HEK293 (cell line): Measurements from ENCODE around the gene WDPCP.

Source experiments
- CTCF ChIA-PET: fragments of 350-600 bp; formaldehyde crosslinking; extraction: SDS; loops from one replicate; lab custom pipeline; 2021; ENCODE audit warnings: antibody characterized with exemption; lab: Yijun Ruan, JAX
- POLR2A ChIA-PET: fragments of 300-600 bp; formaldehyde crosslinking; extraction: SDS; loops from one replicate; lab custom pipeline; 2020; ENCODE audit warnings: antibody characterized with exemption, inconsistent platforms; lab: Yijun Ruan, JAX
- H3K27ac ChIP-seq: fragments of 200-500 bp; sonication (Bioruptor generic); 2 replicates; pipeline ENCODE4 v1.5.1; 2014; ENCODE audit warnings: low read depth, low read length, control low read depth, inconsistent platforms; ENCODE audit errors: extremely low read depth
- H3K36me3 ChIP-seq, 2 experiments: fragments of 200-500 bp in 1 of 2; sonication (Bioruptor generic) in 1 of 2; 1 replicate in 1 of 2; 2 replicates in 1 of 2; pipeline ENCODE4 v1.5.1; 2014 to 2017; ENCODE audit warnings: inconsistent platforms in 2 of 2, low read length in 2 of 2; ENCODE audit not compliant: control insufficient read depth in 2 of 2, insufficient read depth in 1 of 2
- H3K4me1 ChIP-seq: fragments of 200-500 bp; sonication (Bioruptor generic); 2 replicates; pipeline ENCODE4 v1.5.1; 2014; ENCODE audit warnings: mild to moderate bottlenecking, low read length, inconsistent platforms; ENCODE audit not compliant: control insufficient read depth, insufficient read depth
- H3K4me3 ChIP-seq: 2 replicates; pipeline ENCODE4 v1.5.1; 2011; ENCODE audit warnings: low read depth, mild to moderate bottlenecking, control low read depth, low read length, moderate library complexity
- H3K9me3 ChIP-seq: fragments of 200-500 bp; sonication (Bioruptor generic); 2 replicates; pipeline ENCODE4 v1.5.1; 2014; ENCODE audit warnings: low read depth, low read length, inconsistent platforms; ENCODE audit not compliant: control insufficient read depth, insufficient read depth
- HOXC10 ChIP-seq: sonication (generic); formaldehyde crosslinking; IDR thresholded peaks from 2 replicates; pipeline ENCODE4 v1.8.1; 2023; ENCODE audit warnings: mild to moderate bottlenecking, missing genetic modification reagents
- IKZF3 ChIP-seq: fragments of 450-650 bp; IDR thresholded peaks from 2 replicates; pipeline ENCODE4 v1.5.0; 2018; ENCODE audit warnings: missing biosample characterization, mild to moderate bottlenecking, missing genetic modification characterization, moderate library complexity
- KLF9 ChIP-seq: fragments of 450-650 bp; formaldehyde crosslinking; IDR thresholded peaks from 2 replicates; pipeline ENCODE4 v1.5.1; 2016; ENCODE audit warnings: missing biosample characterization, missing genetic modification characterization, low read depth
- OVOL3 ChIP-seq: fragments of 450-650 bp; formaldehyde crosslinking; IDR thresholded peaks from 2 replicates; pipeline ENCODE4 v1.5.1; 2016; ENCODE audit warnings: missing biosample characterization, missing genetic modification characterization
- SALL2 ChIP-seq: fragments of 450-650 bp; formaldehyde crosslinking; IDR thresholded peaks from 2 replicates; pipeline ENCODE4 v1.5.0; 2017; ENCODE audit warnings: missing biosample characterization, mild to moderate bottlenecking, missing genetic modification characterization, borderline replicate concordance
- ZBTB21 ChIP-seq: fragments of 450-650 bp; formaldehyde crosslinking; IDR thresholded peaks from 2 replicates; pipeline ENCODE4 v1.5.1; 2017; ENCODE audit warnings: missing biosample characterization, missing genetic modification characterization
- ZNF140 ChIP-seq: fragments of 450-650 bp; formaldehyde crosslinking; IDR thresholded peaks from 2 replicates; pipeline ENCODE4 v1.5.1; 2016; ENCODE audit warnings: missing biosample characterization, missing genetic modification characterization
- ZNF175 ChIP-seq: fragments of 450-650 bp; formaldehyde crosslinking; IDR thresholded peaks from 2 replicates; pipeline ENCODE4 v1.5.1; 2016; ENCODE audit warnings: missing biosample characterization, missing genetic modification characterization
- ZNF223 ChIP-seq: fragments of 450-650 bp; formaldehyde crosslinking; IDR thresholded peaks from 2 replicates; pipeline ENCODE4 v1.5.1; 2016; ENCODE audit warnings: missing biosample characterization, missing genetic modification characterization
- ZNF266 ChIP-seq: fragments of 450-650 bp; formaldehyde crosslinking; IDR thresholded peaks from 2 replicates; pipeline ENCODE4 v1.5.1; 2016; ENCODE audit warnings: missing biosample characterization, missing genetic modification characterization, low read depth
- ZNF37A ChIP-seq: fragments of 450-650 bp; IDR thresholded peaks from 2 replicates; pipeline ENCODE4 v1.5.1; 2018; ENCODE audit warnings: missing biosample characterization, missing genetic modification characterization
- ZNF48 ChIP-seq: fragments of 450-650 bp; formaldehyde crosslinking; IDR thresholded peaks from 2 replicates; pipeline ENCODE4 v1.5.1; 2016; ENCODE audit warnings: missing biosample characterization, missing genetic modification characterization
- ZNF571 ChIP-seq: fragments of 450-650 bp; formaldehyde crosslinking; IDR thresholded peaks from 2 replicates; pipeline ENCODE4 v1.5.0; 2017; ENCODE audit warnings: missing biosample characterization, missing genetic modification characterization
- ZNF596 ChIP-seq: fragments of 450-650 bp; IDR thresholded peaks from 2 replicates; pipeline ENCODE4 v1.5.0; 2018; ENCODE audit warnings: missing biosample characterization, mild to moderate bottlenecking, missing genetic modification characterization, moderate library complexity
- ZNF623 ChIP-seq: fragments of 450-650 bp; formaldehyde crosslinking; IDR thresholded peaks from 2 replicates; pipeline ENCODE4 v1.5.1; 2016; ENCODE audit warnings: missing biosample characterization, missing genetic modification characterization
- ZNF654 ChIP-seq: fragments of 450-650 bp; formaldehyde crosslinking; IDR thresholded peaks from 2 replicates; pipeline ENCODE4 v1.5.1; 2016; ENCODE audit warnings: low read depth, missing biosample characterization, missing genetic modification characterization
- ZNF670 ChIP-seq: fragments of 450-650 bp; formaldehyde crosslinking; IDR thresholded peaks from 2 replicates; pipeline ENCODE4 v1.5.1; 2016; ENCODE audit warnings: missing biosample characterization, missing genetic modification characterization, low read depth
- ZNF776 ChIP-seq: fragments of 450-650 bp; formaldehyde crosslinking; IDR thresholded peaks from 2 replicates; pipeline ENCODE4 v1.5.0; 2017; ENCODE audit warnings: missing biosample characterization, missing genetic modification characterization, borderline replicate concordance
- ZNF791 ChIP-seq: fragments of 450-650 bp; formaldehyde crosslinking; IDR thresholded peaks from 2 replicates; pipeline ENCODE4 v1.5.1; 2016; ENCODE audit warnings: missing biosample characterization, missing genetic modification characterization
- ZNF843 ChIP-seq: fragments of 450-650 bp; formaldehyde crosslinking; IDR thresholded peaks from 2 replicates; pipeline ENCODE4 v1.5.1; 2016; ENCODE audit warnings: missing biosample characterization, missing genetic modification characterization
- ZSCAN30 ChIP-seq: fragments of 450-650 bp; IDR thresholded peaks from 2 replicates; pipeline ENCODE4 v1.5.1; 2018; ENCODE audit warnings: missing biosample characterization, mild to moderate bottlenecking, missing genetic modification characterization, moderate library complexity
- TF ChIP-seq, protein P1 (sequence below): fragments of 450-650 bp; formaldehyde crosslinking; IDR thresholded peaks from 2 replicates; pipeline ENCODE4 v1.5.1; 2016; ENCODE audit warnings: missing biosample characterization, missing genetic modification characterization
- TF ChIP-seq, protein P2 (sequence below): fragments of 450-650 bp; formaldehyde crosslinking; IDR thresholded peaks from 2 replicates; pipeline ENCODE4 v1.5.1; 2017; ENCODE audit warnings: missing biosample characterization, missing genetic modification characterization
- TF ChIP-seq, protein P3 (sequence below): fragments of 450-650 bp; formaldehyde crosslinking; IDR thresholded peaks from 2 replicates; pipeline ENCODE4 v1.5.1; 2016; ENCODE audit warnings: missing biosample characterization, missing genetic modification characterization
- TF ChIP-seq, protein P4 (sequence below): sonication (generic); formaldehyde crosslinking; IDR thresholded peaks from 2 replicates; pipeline ENCODE4 v1.8.1; 2022; ENCODE audit warnings: mild to moderate bottlenecking, moderate library complexity, missing genetic modification reagents
- TF ChIP-seq, protein P5 (sequence below): fragments of 450-650 bp; formaldehyde crosslinking; IDR thresholded peaks from 2 replicates; pipeline ENCODE4 v1.5.1; 2016; ENCODE audit warnings: missing biosample characterization, missing genetic modification characterization

The WDPCP gene

DNA sequence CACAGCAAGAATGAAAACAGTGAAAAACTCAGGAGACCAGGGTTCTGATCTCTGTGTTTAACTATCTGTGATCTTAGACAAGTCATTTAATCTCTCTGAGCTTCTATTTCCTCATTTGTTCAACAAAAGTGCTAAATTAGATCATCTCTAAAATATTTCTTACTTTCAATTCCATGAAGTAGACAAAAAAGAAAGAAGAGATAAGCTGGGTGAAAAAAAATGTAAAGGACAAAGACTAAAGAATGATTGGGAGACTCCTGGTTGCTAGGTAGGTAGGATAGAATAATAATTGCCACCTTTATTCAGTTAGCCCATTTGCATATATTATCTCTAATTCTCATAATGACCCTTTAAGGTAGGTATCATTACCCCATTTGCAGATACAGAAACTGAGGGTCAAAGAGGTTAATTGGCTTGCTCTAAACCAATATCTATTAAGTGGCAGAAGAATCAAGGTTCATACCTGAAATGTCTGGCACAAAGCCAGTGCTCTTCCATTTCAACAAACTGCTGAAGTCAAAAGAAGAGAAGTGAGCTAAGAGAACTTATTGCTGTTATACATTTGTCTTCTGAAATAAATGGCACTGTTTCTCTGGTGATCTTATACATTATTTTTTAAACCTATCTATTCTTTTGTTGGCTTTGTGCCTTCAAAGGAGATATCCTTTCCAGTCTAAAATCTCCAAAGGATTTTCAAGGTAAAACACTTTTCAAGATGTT lies 395.9 kb downstream of the WDPCP start:
- no peaks in the 10 kb centered on the region for H3K36me3 ChIP-seq
- TF ChIP-seq ZNF37A (tag by site-specific recombination) (no peak), IKZF3 (tag by site-specific recombination) (no peak), HOXC10 (CRISPR knock-in tag) (no peak), ZNF175 (tag by site-specific recombination) (no peak), ZNF791 (tag by site-specific recombination) (no peak), ZNF266 (tag by site-specific recombination) (no peak)
- TF ChIP-seq, protein P1, sequence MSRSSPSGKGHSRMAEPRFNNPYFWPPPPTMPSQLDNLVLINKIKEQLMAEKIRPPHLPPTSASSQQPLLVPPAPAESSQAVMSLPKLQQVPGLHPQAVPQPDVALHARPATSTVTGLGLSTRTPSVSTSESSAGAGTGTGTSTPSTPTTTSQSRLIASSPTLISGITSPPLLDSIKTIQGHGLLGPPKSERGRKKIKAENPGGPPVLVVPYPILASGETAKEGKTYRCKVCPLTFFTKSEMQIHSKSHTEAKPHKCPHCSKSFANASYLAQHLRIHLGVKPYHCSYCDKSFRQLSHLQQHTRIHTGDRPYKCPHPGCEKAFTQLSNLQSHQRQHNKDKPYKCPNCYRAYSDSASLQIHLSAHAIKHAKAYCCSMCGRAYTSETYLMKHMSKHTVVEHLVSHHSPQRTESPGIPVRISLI: no peak
- POLR2A ChIA-PET: no interaction called here
- H3K27ac ChIP-seq: peak overlapping the region; percentile 19; the same call in 1 of the 2 replicates
- H3K4me3 ChIP-seq: no peak overlapping the region
- H3K9me3 ChIP-seq: no peaks in the 10 kb centered on the region
- H3K4me1 ChIP-seq: peaks cover 15% of the 10 kb centered on the region; the same call in 1 of the 2 replicates
- CTCF ChIA-PET: interaction anchor here (1.5 kb wide), 1 partner anchor 296 kb away, joined by 7 read pairs; no protein-coding TSS in a partner anchor

DNA sequence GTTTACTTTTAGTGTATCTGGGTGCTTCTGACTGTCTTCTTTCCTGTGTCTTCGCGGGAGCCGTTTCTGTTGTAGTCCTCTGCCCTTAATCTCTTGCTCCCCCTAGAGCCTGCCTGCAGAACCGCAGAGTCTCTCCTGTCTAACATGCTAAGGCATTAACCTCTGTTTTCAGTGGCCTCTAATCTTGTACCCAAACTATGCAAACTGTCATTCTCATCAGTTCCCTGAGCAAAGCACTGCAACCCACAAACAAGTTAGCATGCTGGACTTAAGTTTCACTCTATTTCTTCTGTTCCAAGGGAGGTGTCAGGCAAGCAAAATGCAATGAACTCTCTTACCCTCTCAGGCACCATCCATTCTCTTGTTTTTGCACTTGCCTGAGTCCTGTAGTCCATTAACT lies 399.3 kb downstream of the WDPCP start:
- no peak overlapping the region for H3K4me3 ChIP-seq
- H3K9me3 ChIP-seq: no peaks in the 10 kb centered on the region
- peaks cover 15% of the 10 kb centered on the region; the same call in 1 of the 2 replicates for H3K4me1 ChIP-seq
- TF ChIP-seq SALL2: no peak
- peak; percentile 51 for TF ChIP-seq ZNF654 (tag by site-specific recombination)
- TF ChIP-seq ZNF776 (tag by site-specific recombination): no peak
- TF ChIP-seq ZNF223 (tag by site-specific recombination): no peak
- TF ChIP-seq OVOL3: no peak
- TF ChIP-seq ZNF596 (tag by site-specific recombination): no peak
- TF ChIP-seq ZNF48: no peak
- TF ChIP-seq, protein P2, sequence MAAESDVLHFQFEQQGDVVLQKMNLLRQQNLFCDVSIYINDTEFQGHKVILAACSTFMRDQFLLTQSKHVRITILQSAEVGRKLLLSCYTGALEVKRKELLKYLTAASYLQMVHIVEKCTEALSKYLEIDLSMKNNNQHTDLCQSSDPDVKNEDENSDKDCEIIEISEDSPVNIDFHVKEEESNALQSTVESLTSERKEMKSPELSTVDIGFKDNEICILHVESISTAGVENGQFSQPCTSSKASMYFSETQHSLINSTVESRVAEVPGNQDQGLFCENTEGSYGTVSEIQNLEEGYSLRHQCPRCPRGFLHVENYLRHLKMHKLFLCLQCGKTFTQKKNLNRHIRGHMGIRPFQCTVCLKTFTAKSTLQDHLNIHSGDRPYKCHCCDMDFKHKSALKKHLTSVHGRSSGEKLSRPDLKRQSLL (tag by site-specific recombination): no peak
- TF ChIP-seq, protein P3, sequence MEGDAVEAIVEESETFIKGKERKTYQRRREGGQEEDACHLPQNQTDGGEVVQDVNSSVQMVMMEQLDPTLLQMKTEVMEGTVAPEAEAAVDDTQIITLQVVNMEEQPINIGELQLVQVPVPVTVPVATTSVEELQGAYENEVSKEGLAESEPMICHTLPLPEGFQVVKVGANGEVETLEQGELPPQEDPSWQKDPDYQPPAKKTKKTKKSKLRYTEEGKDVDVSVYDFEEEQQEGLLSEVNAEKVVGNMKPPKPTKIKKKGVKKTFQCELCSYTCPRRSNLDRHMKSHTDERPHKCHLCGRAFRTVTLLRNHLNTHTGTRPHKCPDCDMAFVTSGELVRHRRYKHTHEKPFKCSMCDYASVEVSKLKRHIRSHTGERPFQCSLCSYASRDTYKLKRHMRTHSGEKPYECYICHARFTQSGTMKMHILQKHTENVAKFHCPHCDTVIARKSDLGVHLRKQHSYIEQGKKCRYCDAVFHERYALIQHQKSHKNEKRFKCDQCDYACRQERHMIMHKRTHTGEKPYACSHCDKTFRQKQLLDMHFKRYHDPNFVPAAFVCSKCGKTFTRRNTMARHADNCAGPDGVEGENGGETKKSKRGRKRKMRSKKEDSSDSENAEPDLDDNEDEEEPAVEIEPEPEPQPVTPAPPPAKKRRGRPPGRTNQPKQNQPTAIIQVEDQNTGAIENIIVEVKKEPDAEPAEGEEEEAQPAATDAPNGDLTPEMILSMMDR (tag by site-specific recombination): peak; percentile 14; the same call in 1 of the 2 replicates
- H3K27ac ChIP-seq: no peak overlapping the region
- CTCF ChIA-PET: interaction anchor here (0.6 to 1.7 kb wide), 10 partner anchors 15 to 732 kb away, joined by 3 to 7 read pairs (median 4); no protein-coding TSS in a partner anchor
- POLR2A ChIA-PET: no interaction called here
- no peaks in the 10 kb centered on the region for H3K36me3 ChIP-seq

DNA sequence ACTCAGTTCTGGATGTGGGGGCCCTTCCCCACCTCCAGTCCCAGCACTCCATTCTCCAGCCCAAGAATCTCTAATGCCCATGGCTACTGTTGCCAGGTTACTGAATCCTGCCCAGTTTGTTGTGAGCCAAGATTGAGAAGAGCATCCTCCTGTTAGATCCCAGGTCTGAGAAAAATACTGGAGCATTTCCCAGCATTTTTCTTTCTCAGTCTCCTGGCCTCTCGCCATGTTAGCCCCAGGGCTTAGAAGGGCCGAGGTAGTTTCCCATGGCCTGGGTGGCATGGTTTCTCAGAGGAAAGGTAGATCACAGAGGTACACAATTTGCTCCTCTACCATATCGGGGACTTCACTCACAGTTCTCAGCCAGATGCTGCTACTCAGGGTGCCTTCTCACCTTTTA lies 401.9 kb downstream of the WDPCP start:
- H3K9me3 ChIP-seq: no peaks in the 10 kb centered on the region
- H3K4me3 ChIP-seq: no peak overlapping the region
- ChIA-PET POLR2A (no interaction called here), CTCF (interaction anchor here (0.6 kb wide), 1 partner anchor 333 kb away, joined by 3 read pairs; no protein-coding TSS in a partner anchor)
- H3K4me1 ChIP-seq: no peaks in the 10 kb centered on the region
- H3K27ac ChIP-seq: no peak overlapping the region
- no peaks in the 10 kb centered on the region for H3K36me3 ChIP-seq
- no peak for TF ChIP-seq KLF9
- no peak for TF ChIP-seq ZNF623
- TF ChIP-seq ZNF670 (tag by site-specific recombination): no peak
- no peak for TF ChIP-seq ZNF571
- no peak for TF ChIP-seq ZSCAN30
- TF ChIP-seq, protein P4, sequence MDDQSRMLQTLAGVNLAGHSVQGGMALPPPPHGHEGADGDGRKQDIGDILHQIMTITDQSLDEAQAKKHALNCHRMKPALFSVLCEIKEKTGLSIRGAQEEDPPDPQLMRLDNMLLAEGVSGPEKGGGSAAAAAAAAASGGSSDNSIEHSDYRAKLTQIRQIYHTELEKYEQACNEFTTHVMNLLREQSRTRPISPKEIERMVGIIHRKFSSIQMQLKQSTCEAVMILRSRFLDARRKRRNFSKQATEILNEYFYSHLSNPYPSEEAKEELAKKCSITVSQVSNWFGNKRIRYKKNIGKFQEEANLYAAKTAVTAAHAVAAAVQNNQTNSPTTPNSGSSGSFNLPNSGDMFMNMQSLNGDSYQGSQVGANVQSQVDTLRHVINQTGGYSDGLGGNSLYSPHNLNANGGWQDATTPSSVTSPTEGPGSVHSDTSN (CRISPR knock-in tag): no peak
- no peak for TF ChIP-seq ZNF140 (tag by site-specific recombination)
- TF ChIP-seq ZNF843: no peak
- TF ChIP-seq ZBTB21 (tag by site-specific recombination): no peak
- TF ChIP-seq, protein P5, sequence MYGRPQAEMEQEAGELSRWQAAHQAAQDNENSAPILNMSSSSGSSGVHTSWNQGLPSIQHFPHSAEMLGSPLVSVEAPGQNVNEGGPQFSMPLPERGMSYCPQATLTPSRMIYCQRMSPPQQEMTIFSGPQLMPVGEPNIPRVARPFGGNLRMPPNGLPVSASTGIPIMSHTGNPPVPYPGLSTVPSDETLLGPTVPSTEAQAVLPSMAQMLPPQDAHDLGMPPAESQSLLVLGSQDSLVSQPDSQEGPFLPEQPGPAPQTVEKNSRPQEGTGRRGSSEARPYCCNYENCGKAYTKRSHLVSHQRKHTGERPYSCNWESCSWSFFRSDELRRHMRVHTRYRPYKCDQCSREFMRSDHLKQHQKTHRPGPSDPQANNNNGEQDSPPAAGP: no peak
